IPS DF 6.9 (cell line): Measurements from ENCODE around the gene ZNF775.

ENCODE experiments used
- DNase-seq: peaks from one replicate; pipeline ENCODE4 v3.0.0-alpha.2; 2013; ENCODE audit warnings: low read depth, low spot score
- H3K27ac ChIP-seq: one replicate; pipeline ENCODE4 v1.5.1; 2013; ENCODE audit warnings: low read length, control low read depth
- H3K27me3 ChIP-seq: 2 replicates; pipeline ENCODE4 v1.6.1; 2013; ENCODE audit warnings: mild to moderate bottlenecking, low read length; ENCODE audit not compliant: control insufficient read depth, insufficient read depth
- H3K36me3 ChIP-seq: 2 replicates; pipeline ENCODE4 v1.6.1; 2013; ENCODE audit warnings: low read length; ENCODE audit not compliant: control insufficient read depth, insufficient read depth
- H3K4me1 ChIP-seq: 2 replicates; pipeline ENCODE4 v1.6.1; 2013; ENCODE audit warnings: low read length; ENCODE audit not compliant: control insufficient read depth, insufficient read depth
- H3K4me3 ChIP-seq: 2 replicates; pipeline ENCODE4 v1.5.1; 2013; ENCODE audit warnings: mild to moderate bottlenecking, low read length
- H3K9me3 ChIP-seq: 2 replicates; pipeline ENCODE4 v1.6.1; 2013; ENCODE audit warnings: low read length, inconsistent platforms; ENCODE audit not compliant: control insufficient read depth, insufficient read depth
- WGBS: extraction: QIAGEN DNeasy Blood & Tissue Kit; methylation state at CpG from one replicate; pipeline ENCODE4 v1.1.7; 2013; ENCODE audit warnings: mixed read lengths, missing lambda C conversion rate; ENCODE audit not compliant: insufficient read length, insufficient coverage; 5-methylcytosine and 5-hydroxymethylcytosine counted together

The ZNF775 gene

GRCh38 chr7:150378853-150379440 lies at the start of gene ZNF775:
Gene ZNF775 (plus strand): TSS chr7:150379330. CDS start chr7:150388471, 9,141 bp downstream.
- Histone ChIP-seq H3K27me3 (no peaks in the 10 kb centered on the region), H3K9me3 (no peaks in the 10 kb centered on the region), H3K27ac (no peak within 1 kb of the TSS), H3K36me3 (peaks cover 2% of the 10 kb centered on the region; the same call in 1 of the 2 replicates), H3K4me1 (peaks cover 7% of the 10 kb centered on the region; the same call in 1 of the 2 replicates), H3K4me3 (peak within 1 kb of the TSS; percentile 62; the same call in 1 of the 2 replicates)
- peak; percentile 84 for DNase-seq
- WGBS: no CpG with 5 or more reads among the region's 60 CpGs

DNA sequence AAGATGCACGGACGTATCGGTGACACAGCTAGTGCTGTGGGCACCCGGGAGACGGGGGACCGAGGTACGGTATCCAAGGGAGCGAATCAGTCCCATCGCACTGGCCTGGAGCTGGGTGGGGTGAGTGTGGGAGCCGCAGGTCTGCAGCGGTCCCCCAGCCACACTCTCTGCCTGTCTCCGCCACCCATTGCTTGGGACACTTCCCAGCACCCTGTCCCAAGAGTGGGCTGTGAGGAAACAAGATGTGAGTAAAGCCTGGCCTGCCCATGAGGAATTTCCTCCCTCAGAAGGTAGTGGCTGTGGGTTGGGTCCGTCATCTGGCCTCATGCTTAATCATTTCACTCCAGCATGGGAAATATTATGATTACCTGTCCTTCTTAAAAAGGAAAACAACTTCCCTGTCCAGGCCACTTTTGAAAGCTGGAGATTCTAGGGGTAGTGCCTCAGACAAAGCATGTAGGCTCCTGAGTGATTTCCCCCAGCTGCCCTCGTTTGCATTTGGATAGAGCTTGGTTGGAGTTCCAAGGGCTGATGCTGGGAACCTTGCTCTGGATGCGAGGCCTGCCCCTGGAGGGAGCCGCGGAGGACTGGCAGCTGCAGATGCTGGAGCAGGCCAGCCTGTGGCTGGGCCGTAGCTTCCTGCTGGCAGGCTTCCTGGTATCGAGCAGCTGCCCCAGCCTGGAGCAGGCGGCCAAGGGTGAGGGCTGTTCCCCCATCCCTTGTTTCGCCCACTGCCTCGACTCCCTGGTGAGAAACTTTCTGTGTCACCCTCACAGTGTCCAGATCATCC lies 49.6 kb upstream of the ZNF775 start:
- peak; percentile 64 for DNase-seq
- no CpG with 5 or more reads among the region's 22 CpGs for WGBS
- no peaks in the 10 kb centered on the region for H3K27me3 ChIP-seq
- no peak overlapping the region for H3K27ac ChIP-seq
- H3K4me1 ChIP-seq: peaks cover 14% of the 10 kb centered on the region
- H3K4me3 ChIP-seq: no peak overlapping the region
- H3K9me3 ChIP-seq: no peaks in the 10 kb centered on the region
- H3K36me3 ChIP-seq: no peaks in the 10 kb centered on the region

- no peak for DNase-seq
- Histone ChIP-seq H3K27me3 (no peaks in the 10 kb centered on the region), H3K4me3 (no peak overlapping the region), H3K36me3 (no peaks in the 10 kb centered on the region), H3K4me1 (peaks cover 14% of the 10 kb centered on the region), H3K27ac (no peak overlapping the region), H3K9me3 (no peaks in the 10 kb centered on the region)
- no CpG with 5 or more reads among the region's 19 CpGs for WGBS
Measured at GRCh38 chr7:150330211-150330885, 48.8 kb upstream of the ZNF775 start.

DNA sequence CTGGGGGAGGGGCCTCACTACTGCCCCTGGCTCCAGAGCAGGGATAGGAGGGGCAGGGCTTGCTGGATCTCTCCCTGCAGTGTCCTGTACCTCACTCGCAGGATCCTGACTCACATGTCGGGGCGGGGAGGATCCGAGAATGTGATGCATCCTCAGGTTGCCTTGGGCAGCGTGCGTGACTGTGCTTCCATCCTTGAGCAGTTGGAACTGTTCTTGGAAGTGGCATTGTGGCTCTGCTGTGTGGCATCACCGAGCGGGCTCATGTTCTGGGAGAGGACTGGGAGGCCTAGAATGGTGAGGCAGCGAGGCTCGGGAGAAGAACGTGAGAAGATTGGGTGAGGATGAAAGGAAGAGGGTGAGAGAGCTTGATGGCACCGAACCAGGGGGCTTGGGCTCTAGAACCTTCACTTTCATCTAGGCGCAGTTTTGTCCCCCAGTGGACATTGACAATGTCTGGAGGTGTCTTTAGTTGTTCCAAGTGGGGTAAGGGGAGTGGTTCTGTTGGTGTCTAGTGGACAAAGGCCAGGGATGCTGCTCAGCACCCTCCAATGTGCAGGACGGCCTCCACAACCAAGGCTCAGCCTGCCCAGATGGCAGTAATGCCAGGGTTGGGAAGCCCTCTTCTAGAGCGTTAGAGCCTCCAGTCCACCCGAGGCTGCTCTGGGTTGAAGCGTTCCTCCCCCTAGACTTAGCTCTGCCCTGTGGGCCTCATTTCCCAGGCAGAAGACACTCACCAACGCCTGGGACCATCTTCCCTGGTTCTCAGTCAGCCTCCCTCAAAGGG lies 46.1 kb upstream of the ZNF775 start:
- no peak overlapping the region for H3K27ac ChIP-seq
- DNase-seq: no peak
- H3K9me3 ChIP-seq: no peaks in the 10 kb centered on the region
- no peak overlapping the region for H3K4me3 ChIP-seq
- H3K36me3 ChIP-seq: peaks cover 10% of the 10 kb centered on the region; the same call in 1 of the 2 replicates
- peaks cover 23% of the 10 kb centered on the region for H3K4me1 ChIP-seq
- H3K27me3 ChIP-seq: no peaks in the 10 kb centered on the region
- WGBS: no CpG with 5 or more reads among the region's 18 CpGs

GRCh38 chr7:150333659-150334058 lies 45.5 kb upstream of the ZNF775 start:
- Histone ChIP-seq H3K9me3 (no peaks in the 10 kb centered on the region), H3K27ac (no peak overlapping the region), H3K27me3 (no peaks in the 10 kb centered on the region), H3K4me3 (no peak overlapping the region), H3K36me3 (peaks cover 10% of the 10 kb centered on the region; the same call in 1 of the 2 replicates), H3K4me1 (peaks cover 23% of the 10 kb centered on the region)
- WGBS: no CpG with 5 or more reads among the region's 10 CpGs
- DNase-seq: no peak

- H3K27ac ChIP-seq: no peak overlapping the region
- H3K4me3 ChIP-seq: no peak overlapping the region
- DNase-seq: no peak
- no CpG with 5 or more reads among the region's 8 CpGs for WGBS
- no peaks in the 10 kb centered on the region for H3K9me3 ChIP-seq
- no peaks in the 10 kb centered on the region for H3K27me3 ChIP-seq
- peaks cover 13% of the 10 kb centered on the region; the same call in 1 of the 2 replicates for H3K36me3 ChIP-seq
- peaks cover 21% of the 10 kb centered on the region for H3K4me1 ChIP-seq
Measured at GRCh38 chr7:150334108-150334507, 45.0 kb upstream of the ZNF775 start.

GRCh38 chr7:150335108-150335773 lies 43.9 kb upstream of the ZNF775 start:
- WGBS: no CpG with 5 or more reads among the region's 7 CpGs
- Histone ChIP-seq H3K4me1 (peaks cover 14% of the 10 kb centered on the region), H3K27ac (peak overlapping the region; percentile 37), H3K36me3 (peaks cover 14% of the 10 kb centered on the region; the same call in 1 of the 2 replicates), H3K4me3 (no peak overlapping the region), H3K27me3 (no peaks in the 10 kb centered on the region), H3K9me3 (no peaks in the 10 kb centered on the region)
- DNase-seq: no peak

- no peaks in the 10 kb centered on the region for H3K27me3 ChIP-seq
- H3K27ac ChIP-seq: peak overlapping the region; percentile 37
- H3K4me3 ChIP-seq: no peak overlapping the region
- H3K36me3 ChIP-seq: peaks cover 14% of the 10 kb centered on the region; the same call in 1 of the 2 replicates
- H3K9me3 ChIP-seq: no peaks in the 10 kb centered on the region
- no peak for DNase-seq
- peaks cover 13% of the 10 kb centered on the region for H3K4me1 ChIP-seq
- WGBS: no CpG with 5 or more reads among the region's 6 CpGs
Measured at GRCh38 chr7:150335774-150336112, 43.4 kb upstream of the ZNF775 start.

DNA sequence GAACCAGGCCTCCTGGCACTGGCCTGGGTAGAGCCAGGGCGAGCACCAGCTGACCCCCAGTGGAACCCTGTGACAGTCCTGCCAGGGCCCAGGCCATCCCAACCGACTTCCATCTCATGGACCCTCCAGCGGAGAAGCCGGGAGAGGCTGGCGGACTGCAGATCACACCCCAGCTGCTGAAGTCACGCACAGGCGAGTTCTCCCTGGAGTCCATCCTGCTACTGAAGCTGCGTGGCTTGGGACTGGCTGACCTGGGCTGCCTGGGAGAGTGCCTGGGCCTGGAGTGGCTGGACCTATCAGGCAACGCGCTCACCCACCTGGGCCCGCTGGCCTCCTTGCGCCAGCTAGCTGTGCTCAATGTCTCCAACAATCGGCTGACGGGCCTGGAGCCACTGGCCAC lies 42.4 kb upstream of the ZNF775 start:
- no CpG with 5 or more reads among the region's 14 CpGs for WGBS
- no peak for DNase-seq
- Histone ChIP-seq H3K4me3 (no peak overlapping the region), H3K4me1 (peaks cover 13% of the 10 kb centered on the region), H3K27me3 (no peaks in the 10 kb centered on the region), H3K27ac (no peak overlapping the region), H3K9me3 (no peaks in the 10 kb centered on the region), H3K36me3 (peaks cover 14% of the 10 kb centered on the region; the same call in 1 of the 2 replicates)
